Measurements from ENCODE around the gene PXK.

DNA sequence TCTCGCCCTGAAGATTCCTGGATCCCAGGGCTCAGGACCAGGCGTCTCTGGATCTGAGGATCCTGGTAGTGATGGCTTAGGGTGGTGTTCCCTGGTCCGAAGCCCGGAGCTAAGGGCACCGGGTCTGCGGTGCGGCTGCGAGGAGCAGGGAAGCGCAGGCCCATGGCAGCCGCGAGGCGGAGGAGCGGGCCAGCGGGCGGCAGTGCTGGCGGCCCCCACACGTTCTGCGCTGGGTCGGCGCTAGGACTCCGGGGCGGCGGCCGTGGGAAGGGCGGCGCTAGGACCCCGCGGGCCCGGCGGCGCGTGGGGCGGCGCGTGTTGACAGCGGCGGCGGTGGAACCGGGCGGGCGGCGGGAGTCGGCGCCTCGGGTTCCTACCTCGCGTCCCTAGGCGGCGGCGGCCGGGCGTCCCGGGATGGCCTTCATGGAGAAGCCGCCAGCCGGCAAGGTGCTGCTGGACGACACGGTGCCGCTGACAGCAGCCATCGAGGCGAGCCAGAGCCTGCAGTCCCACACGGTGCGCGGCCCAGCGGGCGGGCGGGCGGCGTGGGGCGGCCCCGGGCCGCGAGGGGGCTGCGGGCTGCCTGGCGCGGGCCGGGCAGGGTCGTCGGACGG lies at the start of gene PXK:
- TF ChIP-seq SUZ12 (IDR thresholded peaks at IDR 0.05; ENCODE audit: extremely low read depth, insufficient read depth, insufficient read length) (no peak), YY1 (IDR thresholded peaks at IDR 0.05; ENCODE audit: insufficient read depth, insufficient read length) (no peak), ZNF274 (IDR thresholded peaks at IDR 0.05; ENCODE audit: low read depth, low read length) (no peak)
